GM23338 (cell line): Measurements from ENCODE around the gene KRTAP5-3. TPM values are rescaled to one million over a fixed set of nuclear protein-coding genes. Genes with fewer than 3 reads are reported as not detected.

Experiments used
- ATAC-seq: fragments of 200-7000 bp; cut with Tn5 transposase; 3 replicates; pipeline ENCODE4 v1.9.1; 2020
- DNase-seq: peaks from one replicate; pipeline ENCODE4 v3.0.0-alpha.2; 2015; ENCODE audit warnings: low spot score
- H2AFZ ChIP-seq: fragments of 200-600 bp; sonication (generic); 2 replicates; pipeline ENCODE4 v1.8.0; 2016; ENCODE audit warnings: antibody characterized with exemption, mild to moderate bottlenecking, moderate library complexity
- H3F3A ChIP-seq: fragments of 200-600 bp; sonication (generic); replicated peaks from 2 replicates; pipeline ENCODE4 v1.8.0; 2017; ENCODE audit warnings: antibody characterized with exemption, mixed run types, low read depth
- H3K27ac ChIP-seq: fragments of 200-600 bp; sonication (generic); 2 replicates; pipeline ENCODE4 v1.6.1; 2016; ENCODE audit warnings: low read depth
- H3K27me3 ChIP-seq: fragments of 200-600 bp; sonication (generic); 2 replicates; pipeline ENCODE4 v1.8.0; 2016; ENCODE audit warnings: mild to moderate bottlenecking, mixed run types, moderate library complexity; ENCODE audit not compliant: insufficient read depth
- H3K36me3 ChIP-seq: fragments of 200-600 bp; sonication (generic); 2 replicates; pipeline ENCODE4 v1.8.0; 2016; ENCODE audit warnings: mild to moderate bottlenecking; ENCODE audit not compliant: insufficient read depth
- H3K4me1 ChIP-seq: fragments of 200-600 bp; sonication (generic); 2 replicates; pipeline ENCODE4 v1.8.0; 2016; ENCODE audit warnings: mild to moderate bottlenecking, moderate library complexity; ENCODE audit not compliant: insufficient read depth
- H3K4me2 ChIP-seq: fragments of 200-600 bp; sonication (generic); 2 replicates; pipeline ENCODE4 v1.7.1; 2017; ENCODE audit warnings: mixed run types
- H3K4me3 ChIP-seq: fragments of 200-600 bp; sonication (generic); 2 replicates; pipeline ENCODE4 v1.6.1; 2016; ENCODE audit warnings: mixed run types
- H3K79me2 ChIP-seq: fragments of 200-600 bp; sonication (generic); replicated peaks from 2 replicates; pipeline ENCODE4 v1.8.0; 2017; ENCODE audit warnings: mild to moderate bottlenecking; ENCODE audit not compliant: insufficient read depth
- H3K9me2 ChIP-seq: fragments of 200-600 bp; sonication (generic); 2 replicates; pipeline ENCODE4 v1.8.0; 2017; ENCODE audit not compliant: insufficient read depth
- H4K20me1 ChIP-seq: fragments of 200-600 bp; sonication (generic); replicated peaks from 2 replicates; pipeline ENCODE4 v1.8.0; 2017; ENCODE audit warnings: mild to moderate bottlenecking; ENCODE audit not compliant: insufficient read depth
- H3K27ac Mint-ChIP-seq: 2 replicates; pipeline ENCODE4 v1.8.0; 2020; ENCODE audit warnings: inconsistent platforms, mild to moderate bottlenecking, moderate library complexity, mixed read lengths
- H3K27me3 Mint-ChIP-seq: 3 replicates; pipeline ENCODE4 v1.8.0; 2022; ENCODE audit warnings: low read depth, mild to moderate bottlenecking, moderate library complexity, mixed read lengths, inconsistent platforms; ENCODE audit not compliant: insufficient read depth, poor library complexity
- H3K36me3 Mint-ChIP-seq: 3 replicates; pipeline ENCODE4 v1.8.0; 2021; ENCODE audit warnings: low read depth, mild to moderate bottlenecking, inconsistent platforms, moderate library complexity, mixed read lengths
- H3K4me1 Mint-ChIP-seq: 3 replicates; pipeline ENCODE4 v1.8.0; 2020; ENCODE audit warnings: mild to moderate bottlenecking, inconsistent platforms, mixed read lengths
- H3K4me3 Mint-ChIP-seq: 3 replicates; pipeline ENCODE4 v1.8.0; 2021; ENCODE audit warnings: moderate library complexity, mild to moderate bottlenecking, inconsistent platforms, mixed read lengths
- H3K9me3 Mint-ChIP-seq: 3 replicates; pipeline ENCODE4 v1.8.0; 2020; ENCODE audit warnings: moderate library complexity, mild to moderate bottlenecking, inconsistent platforms, mixed read lengths
- ETS1 ChIP-seq: IDR thresholded peaks from 2 replicates; pipeline ENCODE4 v1.6.1; 2016; ENCODE audit warnings: antibody characterized with exemption
- EZH2 ChIP-seq: fragments of 200-600 bp; sonication (generic); IDR thresholded peaks from one replicate; pipeline ENCODE4 v1.8.0; 2017; ENCODE audit warnings: antibody characterized with exemption, mild to moderate bottlenecking, low read depth; ENCODE audit not compliant: unreplicated experiment
- NANOG ChIP-seq: IDR thresholded peaks from 2 replicates; pipeline ENCODE4 v1.6.1; 2016; ENCODE audit warnings: antibody characterized with exemption, borderline replicate concordance
- POLR2AphosphoS5 ChIP-seq: IDR thresholded peaks from 2 replicates; pipeline ENCODE4 v1.6.1; 2016; ENCODE audit warnings: antibody characterized with exemption, low read depth
- ZNF331 ChIP-seq: fragments of 250-450 bp; sonication (Bioruptor Pico); IDR thresholded peaks from 2 replicates; pipeline ENCODE4 v1.5.0; 2020; ENCODE audit warnings: low read depth, mild to moderate bottlenecking, moderate library complexity
- ZNF462 ChIP-seq: fragments of 250-450 bp; sonication (Bioruptor Pico); IDR thresholded peaks from 2 replicates; pipeline ENCODE4 v1.5.0; 2020; ENCODE audit warnings: mild to moderate bottlenecking, moderate library complexity
- polyA plus RNA-seq: library from polyadenylated mRNA; unstranded; fragments of >200 nt; fragmentation: Nextera tagmentation; extraction: Ambion mirVana; gene quantifications from 2 replicates; pipeline ENCODE4 v1.2.1, GENCODE V29; 2016
- total RNA-seq: library from RNA; depleted of rRNA; stranded (reverse); fragments of >200 nt; shearing (Covaris generic); gene quantifications from 2 replicates; pipeline ENCODE4 v1.2.3, GENCODE V29; 2014

KRTAP5-3 gene
- total and polyA plus RNA-seq, 2 experiments from 2014 or later: not detected

GRCh38 chr11:1651411-1651980 is 43.2 kb upstream of the KRTAP5-3 start:
- ATAC-seq: no peak
- H3K27ac ChIP-seq: no peak overlapping the region

More at GRCh38 chr11:1651411-1651980, 43.2 kb upstream of the KRTAP5-3 start:
- H2AFZ ChIP-seq: no peak overlapping the region
- Mint-ChIP-seq H3K27ac (no peak overlapping the region), H3K27me3 (peaks cover 2% of the 10 kb centered on the region), H3K36me3 (no peaks in the 10 kb centered on the region), H3K4me3 (no peak overlapping the region), H3K9me3 (no peaks in the 10 kb centered on the region; the same call in 2 of the 3 replicates), H3K4me1 (peaks cover 5% of the 10 kb centered on the region; the same call in 2 of the 3 replicates)
- no peaks in the 10 kb centered on the region for H3K9me2 ChIP-seq
- TF ChIP-seq ZNF462 (CRISPR knock-in tag): no peak
- no peak for TF ChIP-seq NANOG
- no peak for TF ChIP-seq ZNF331 (CRISPR knock-in tag)
- TF ChIP-seq ETS1: no peak
- TF ChIP-seq EZH2: no peak
- no peak for TF ChIP-seq POLR2AphosphoS5
- no peaks in the 10 kb centered on the region for H3F3A ChIP-seq
- no peaks in the 10 kb centered on the region for H3K4me1 ChIP-seq
- no peaks in the 10 kb centered on the region for H3K79me2 ChIP-seq
- no peak overlapping the region for H3K4me2 ChIP-seq
- DNase-seq: no peak
- H3K36me3 ChIP-seq: no peaks in the 10 kb centered on the region
- H3K4me3 ChIP-seq: no peak overlapping the region
- no peaks in the 10 kb centered on the region for H3K27me3 ChIP-seq
- no peaks in the 10 kb centered on the region for H4K20me1 ChIP-seq
